NCI-H2196 treated with DMSO at 0.1 percent for 48 hours (cell line): ENCODE results near the gene LINGO3.
"Not testable (repeated sequence)": the region's sequence is repeated elsewhere in the genome, so short reads cannot be mapped to it uniquely, and the experiment has no call there.

Experiments
- DNase-seq: peaks from one replicate; lab custom pipeline; 2025; ENCODE audit not compliant: unreplicated experiment; lab: John Stamatoyannopoulos, UW

Gene LINGO3

GRCh38 chr19:2308114-2308556 lies at the start of gene LINGO3:
Gene LINGO3 (minus strand): TSS chr19:2308154. CDS start chr19:2291776, 16,378 bp downstream.
- no peak for DNase-seq

- no peak for DNase-seq
These were observed 48.2 kb upstream of the LINGO3 start for GRCh38 chr19:2356036-2356646.

GRCh38 chr19:2355168-2356035 lies 47.4 kb upstream of the LINGO3 start:
- DNase-seq: peak; percentile 6

- DNase-seq: no peak
These were observed 46.7 kb upstream of the LINGO3 start for GRCh38 chr19:2354670-2355069.

GRCh38 chr19:2353887-2354592 lies 46.1 kb upstream of the LINGO3 start:
- no peak for DNase-seq

- no peak for DNase-seq
These were observed 45.4 kb upstream of the LINGO3 start for GRCh38 chr19:2353159-2353886.

GRCh38 chr19:2352121-2352520 lies 44.2 kb upstream of the LINGO3 start:
- no peak for DNase-seq

GRCh38 chr19:2351591-2351990 lies 43.6 kb upstream of the LINGO3 start:
- DNase-seq: no peak

GRCh38 chr19:2350656-2351055 lies 42.7 kb upstream of the LINGO3 start:
- DNase-seq: no peak

- not testable (repeated sequence) for DNase-seq
These were observed 41.9 kb upstream of the LINGO3 start for GRCh38 chr19:2349818-2350217.

GRCh38 chr19:2345794-2346663 lies 38.1 kb upstream of the LINGO3 start:
- peak; percentile 47 for DNase-seq

- DNase-seq: no peak
These were observed 37.1 kb upstream of the LINGO3 start for GRCh38 chr19:2345076-2345475.

- DNase-seq: no peak
These were observed 36.5 kb upstream of the LINGO3 start for GRCh38 chr19:2344381-2344870.

GRCh38 chr19:2343289-2343982 lies 35.5 kb upstream of the LINGO3 start:
- no peak for DNase-seq

- no peak for DNase-seq
These were observed 34.8 kb upstream of the LINGO3 start for GRCh38 chr19:2342656-2343288.

- no peak for DNase-seq
These were observed 34.0 kb upstream of the LINGO3 start for GRCh38 chr19:2341982-2342381.

- no peak for DNase-seq
These were observed 33.3 kb upstream of the LINGO3 start for GRCh38 chr19:2341244-2341751.

- no peak for DNase-seq
These were observed 32.7 kb upstream of the LINGO3 start for GRCh38 chr19:2340496-2341243.
